ENCODE results near the gene SMS.
A peak's percentile ranks its signal among the peaks of the same experiment; 100 is the strongest.

The SMS gene

DNA sequence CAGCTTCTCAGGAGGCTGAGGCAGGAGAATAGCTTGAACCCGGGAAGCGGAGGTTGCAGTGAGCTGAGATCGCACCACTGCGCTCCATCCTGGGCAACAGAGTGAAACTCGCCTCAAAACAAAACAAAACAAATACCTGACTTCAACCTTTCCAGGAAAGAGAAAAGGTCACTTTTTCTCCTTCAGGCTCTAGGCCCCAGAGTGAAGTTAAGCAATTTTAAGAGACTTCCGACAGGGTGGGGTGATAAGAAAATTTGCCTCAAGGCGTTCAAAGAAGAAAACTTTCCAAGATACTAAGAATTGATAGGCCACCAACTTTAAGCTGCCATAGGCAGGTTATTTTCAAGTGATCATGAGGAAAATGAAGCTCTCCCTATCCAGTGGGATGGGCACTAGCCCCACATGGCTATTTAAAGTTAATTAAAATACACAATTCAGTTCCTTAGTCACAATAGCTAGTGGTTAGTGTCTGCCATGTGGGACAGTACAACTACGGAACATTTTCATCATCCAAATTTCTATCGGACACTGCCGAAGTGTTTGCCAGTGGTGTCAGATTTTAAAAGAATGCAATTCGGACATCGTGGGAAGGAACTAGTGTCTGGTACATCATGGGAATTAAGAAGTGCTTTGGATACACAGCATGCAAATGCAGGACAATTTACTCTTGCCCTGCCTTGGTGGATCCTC, 33.0 kb downstream of the SMS start:
- in situ Hi-C loops (cut with MboI; ENCODE audit: low pct_unique_long_range_greater_than_20kb, low sequenced_read_pairs, unreplicated experiment), result no loop called here
- no peak for DNase-seq (ENCODE audit: low spot score)
- TF ChIP-seq, protein P1, sequence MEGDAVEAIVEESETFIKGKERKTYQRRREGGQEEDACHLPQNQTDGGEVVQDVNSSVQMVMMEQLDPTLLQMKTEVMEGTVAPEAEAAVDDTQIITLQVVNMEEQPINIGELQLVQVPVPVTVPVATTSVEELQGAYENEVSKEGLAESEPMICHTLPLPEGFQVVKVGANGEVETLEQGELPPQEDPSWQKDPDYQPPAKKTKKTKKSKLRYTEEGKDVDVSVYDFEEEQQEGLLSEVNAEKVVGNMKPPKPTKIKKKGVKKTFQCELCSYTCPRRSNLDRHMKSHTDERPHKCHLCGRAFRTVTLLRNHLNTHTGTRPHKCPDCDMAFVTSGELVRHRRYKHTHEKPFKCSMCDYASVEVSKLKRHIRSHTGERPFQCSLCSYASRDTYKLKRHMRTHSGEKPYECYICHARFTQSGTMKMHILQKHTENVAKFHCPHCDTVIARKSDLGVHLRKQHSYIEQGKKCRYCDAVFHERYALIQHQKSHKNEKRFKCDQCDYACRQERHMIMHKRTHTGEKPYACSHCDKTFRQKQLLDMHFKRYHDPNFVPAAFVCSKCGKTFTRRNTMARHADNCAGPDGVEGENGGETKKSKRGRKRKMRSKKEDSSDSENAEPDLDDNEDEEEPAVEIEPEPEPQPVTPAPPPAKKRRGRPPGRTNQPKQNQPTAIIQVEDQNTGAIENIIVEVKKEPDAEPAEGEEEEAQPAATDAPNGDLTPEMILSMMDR (IDR thresholded peaks at IDR 0.05; ENCODE audit: extremely low read depth, insufficient read depth, missing control alignments), result no peak

DNA sequence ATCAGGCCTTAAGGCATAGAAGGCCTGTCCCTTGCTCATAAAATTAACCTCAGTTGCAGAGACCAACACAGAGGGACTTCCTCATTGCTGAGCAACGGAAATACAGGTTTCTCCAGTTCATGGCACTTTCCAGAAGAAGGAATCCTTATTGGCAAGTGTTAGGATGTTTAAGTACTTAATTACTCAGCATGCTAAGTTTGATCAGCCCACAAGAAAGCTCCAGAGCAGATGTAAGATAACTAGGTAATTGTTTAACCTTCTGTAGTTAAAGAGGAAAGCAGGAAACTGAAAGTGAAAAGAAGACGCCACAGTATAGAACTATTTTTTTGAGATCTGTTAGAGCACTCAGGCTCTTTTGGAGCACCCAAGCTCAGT, 33.5 kb downstream of the SMS start:
- DNase-seq (ENCODE audit: low spot score), result peak; percentile 15
- TF ChIP-seq, protein P1 (IDR thresholded peaks at IDR 0.05; ENCODE audit: extremely low read depth, insufficient read depth, missing control alignments), result no peak
- in situ Hi-C loops (cut with MboI; ENCODE audit: low pct_unique_long_range_greater_than_20kb, low sequenced_read_pairs, unreplicated experiment), result no loop called here

DNA sequence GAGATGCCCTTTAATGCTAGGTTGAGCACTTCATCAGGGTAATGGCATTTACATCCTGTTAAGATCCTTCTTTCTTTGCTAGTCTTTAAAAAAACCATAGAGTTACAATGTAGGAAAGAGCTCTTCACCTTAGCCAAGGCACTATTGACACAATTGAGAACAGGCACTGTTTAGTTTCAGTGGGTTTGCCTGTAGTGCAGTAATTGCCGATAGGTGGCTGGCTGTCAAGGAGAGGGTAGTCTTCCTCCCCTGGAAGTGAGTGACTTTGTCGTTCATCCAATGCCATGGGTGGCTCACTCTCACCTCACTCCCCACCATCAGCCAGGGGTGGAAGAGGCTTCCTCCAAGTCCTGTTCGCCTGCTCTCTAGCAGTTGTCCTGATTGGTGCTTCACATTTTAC, 34.7 kb downstream of the SMS start:
- no peak for DNase-seq (ENCODE audit: low spot score)
- TF ChIP-seq, protein P1 (IDR thresholded peaks at IDR 0.05; ENCODE audit: extremely low read depth, insufficient read depth, missing control alignments), result no peak
- in situ Hi-C loops (cut with MboI; ENCODE audit: low pct_unique_long_range_greater_than_20kb, low sequenced_read_pairs, unreplicated experiment), result loop anchor here (25.0 kb wide), 1 partner anchor 762 kb away; no protein-coding TSS in a partner anchor

DNA sequence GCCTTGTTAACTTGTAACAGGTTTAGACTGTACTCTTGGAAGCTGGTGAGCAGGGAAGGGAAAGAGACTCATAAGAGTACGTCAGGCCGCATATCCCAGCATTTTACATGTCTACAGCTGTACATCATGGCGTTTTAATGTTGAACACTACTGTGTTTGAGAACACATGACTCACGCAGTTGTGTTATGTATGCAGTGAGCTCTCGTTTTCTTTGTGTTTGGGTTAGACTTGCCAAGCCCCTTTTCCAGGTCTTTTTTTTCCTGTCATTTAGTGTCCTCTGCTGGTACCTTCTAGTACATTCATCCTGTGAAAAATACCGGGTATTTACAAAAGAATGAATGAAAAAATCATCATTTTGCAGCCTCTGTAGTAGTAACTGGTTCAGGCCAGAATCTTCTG, 35.3 kb downstream of the SMS start:
- TF ChIP-seq, protein P1 (IDR thresholded peaks at IDR 0.05; ENCODE audit: extremely low read depth, insufficient read depth, missing control alignments), result no peak
- no peak for DNase-seq (ENCODE audit: low spot score)
- in situ Hi-C loops (cut with MboI; ENCODE audit: low pct_unique_long_range_greater_than_20kb, low sequenced_read_pairs, unreplicated experiment), result loop anchor here (25.0 kb wide), 1 partner anchor 761 kb away; no protein-coding TSS in a partner anchor

DNA sequence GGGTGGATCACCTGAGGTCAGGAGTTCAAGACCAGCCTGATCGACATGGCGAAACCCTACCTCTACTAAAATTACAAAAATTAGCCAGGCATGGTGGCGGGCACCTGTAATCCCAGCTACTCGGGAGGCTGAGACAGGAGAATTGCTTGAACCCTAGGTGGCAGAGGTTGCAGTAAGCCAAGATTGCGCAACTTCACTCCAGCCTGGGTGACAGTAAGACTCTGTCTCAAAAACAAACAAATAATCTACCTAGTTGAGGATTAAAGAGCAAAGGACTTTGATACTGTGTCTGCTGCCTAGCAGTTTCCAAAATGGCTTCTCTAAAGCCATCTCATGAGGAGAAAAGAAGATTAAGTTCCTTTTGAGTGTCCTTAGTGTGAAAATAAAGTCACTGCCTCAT, 37.8 kb downstream of the SMS start:
- in situ Hi-C loops (cut with MboI; ENCODE audit: low pct_unique_long_range_greater_than_20kb, low sequenced_read_pairs, unreplicated experiment), result loop anchor here (25.0 kb wide), 1 partner anchor 759 kb away; no protein-coding TSS in a partner anchor

DNA sequence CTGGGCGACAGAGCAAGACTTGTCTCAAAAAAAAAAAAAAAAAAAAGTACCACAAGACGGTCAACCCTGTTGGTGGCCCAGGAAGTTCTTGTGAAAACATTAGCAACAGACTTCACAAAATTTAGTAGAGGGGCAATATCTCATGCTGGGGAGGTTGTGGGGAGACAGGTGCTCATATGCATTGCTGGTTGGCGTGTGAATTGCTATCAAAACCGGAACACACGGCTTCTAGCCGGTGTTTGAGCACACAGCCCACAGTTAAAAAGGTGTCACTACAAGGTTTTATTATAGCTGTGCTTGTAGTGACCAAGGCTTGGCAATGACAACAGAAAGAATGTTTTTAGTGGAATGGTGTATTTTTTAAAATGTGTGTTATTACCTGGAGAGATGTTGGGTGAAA, 41.8 kb downstream of the SMS start:
- no peak for DNase-seq (ENCODE audit: low spot score)
- in situ Hi-C loops (cut with MboI; ENCODE audit: low pct_unique_long_range_greater_than_20kb, low sequenced_read_pairs, unreplicated experiment), result loop anchor here (25.0 kb wide), 1 partner anchor 755 kb away; no protein-coding TSS in a partner anchor
- TF ChIP-seq, protein P1 (IDR thresholded peaks at IDR 0.05; ENCODE audit: extremely low read depth, insufficient read depth, missing control alignments), result no peak

More for the DNA sequence above, 37.8 kb downstream of the SMS start:
- TF ChIP-seq, protein P1 (IDR thresholded peaks at IDR 0.05; ENCODE audit: extremely low read depth, insufficient read depth, missing control alignments), result no peak
- DNase-seq (ENCODE audit: low spot score), result no peak

Data from GM13977 (cell line).